OCI-M2 (cell line): ENCODE measurements around the gene SKA3.
"Not testable (repeated sequence)": the region's sequence is repeated elsewhere in the genome, so short reads cannot be mapped to it uniquely, and the experiment has no call there.

Experiments used
- DNase-seq: peaks from one replicate; lab custom pipeline; 2025; ENCODE audit not compliant: unreplicated experiment; lab: John Stamatoyannopoulos, UW

The SKA3 gene

DNA sequence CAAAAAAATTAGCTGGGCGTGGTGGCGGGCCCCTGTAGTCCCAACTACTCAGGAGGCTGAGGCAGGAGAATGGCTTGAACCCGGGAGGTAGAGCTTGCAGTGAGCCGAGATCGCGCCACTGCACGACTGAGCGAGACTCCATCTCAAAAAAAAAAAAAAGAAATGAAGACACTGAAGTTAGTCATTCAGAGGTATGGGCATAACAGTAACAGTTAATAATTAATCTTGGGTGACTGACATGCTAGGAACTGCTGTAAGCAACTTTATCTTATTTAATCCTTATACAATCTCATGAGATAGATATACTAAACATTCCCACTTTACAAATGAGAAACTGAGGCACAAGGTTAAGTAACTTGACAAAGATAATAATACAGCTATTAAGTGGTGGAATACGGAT is 4.9 kb downstream of the SKA3 start:
- no peak for DNase-seq

DNA sequence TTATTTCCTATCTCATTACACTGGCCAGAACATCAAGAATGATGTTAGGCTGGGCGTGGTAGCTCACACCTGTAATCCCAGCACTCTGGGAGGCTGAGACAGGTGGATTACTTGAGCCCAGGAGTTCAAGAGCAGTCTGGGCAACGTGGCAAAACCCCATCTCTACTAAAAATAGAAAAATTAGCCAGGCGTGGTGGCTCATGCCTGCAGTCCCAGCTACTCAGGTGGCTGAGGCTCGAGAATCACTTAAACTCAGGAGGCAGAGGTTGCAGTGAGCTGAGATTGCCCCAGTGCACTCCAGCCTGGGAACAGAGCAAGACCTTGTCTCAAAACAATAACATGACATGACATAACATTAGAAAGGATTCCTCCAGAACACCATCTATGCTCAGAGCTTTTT is 10.7 kb downstream of the SKA3 start:
- DNase-seq: not testable (repeated sequence)

DNA sequence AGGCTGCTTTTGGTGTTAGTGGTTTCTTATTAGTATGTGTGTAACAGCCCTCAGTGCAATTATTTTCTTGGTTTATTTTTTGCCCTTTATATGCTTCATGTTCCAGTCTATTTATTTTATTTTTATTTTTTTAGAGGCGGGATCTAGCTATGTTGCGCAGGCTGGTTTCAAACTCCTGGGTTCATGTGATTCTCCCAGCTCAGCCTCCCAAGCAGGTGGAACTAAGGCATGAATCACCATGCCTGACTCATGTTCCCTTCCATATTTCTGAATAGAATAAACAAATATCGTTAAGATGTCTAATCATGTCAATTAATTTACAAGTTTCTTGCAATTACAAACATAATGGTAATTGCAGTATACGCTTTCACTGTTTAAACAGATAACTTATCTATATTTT is 11.7 kb downstream of the SKA3 start:
- DNase-seq: no peak

DNA sequence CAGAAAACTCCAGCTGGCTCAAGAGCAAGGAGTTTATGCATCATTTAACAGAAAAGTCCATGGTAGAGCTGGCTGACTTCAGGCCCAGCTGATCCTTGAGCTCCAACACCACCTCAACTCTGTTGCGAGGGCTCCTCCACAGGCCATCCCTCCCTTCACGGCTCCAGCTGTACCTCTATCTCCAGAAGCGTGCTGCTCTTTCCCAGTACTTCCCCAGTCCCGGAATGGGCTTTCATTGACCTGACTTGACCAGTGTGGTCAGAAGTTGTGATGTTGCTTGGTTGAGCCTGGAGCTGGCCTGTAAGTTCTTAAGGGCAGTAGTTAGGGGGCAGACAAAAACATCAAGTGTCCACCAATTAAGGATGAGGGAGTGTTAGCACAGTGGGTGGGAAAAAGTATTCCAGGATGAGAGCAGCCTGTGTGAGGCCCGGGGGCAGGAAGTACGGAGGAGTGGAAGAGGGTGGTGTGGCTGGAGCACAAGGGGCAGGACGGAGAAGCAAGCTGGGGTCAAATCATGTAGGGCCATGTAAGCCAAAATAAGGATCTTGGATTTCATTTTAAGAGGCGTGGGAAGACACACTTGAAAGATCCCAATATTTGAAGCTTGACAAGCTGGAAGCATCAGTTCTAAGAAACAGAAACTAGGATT is 24.0 kb downstream of the SKA3 start:
- no peak for DNase-seq

DNA sequence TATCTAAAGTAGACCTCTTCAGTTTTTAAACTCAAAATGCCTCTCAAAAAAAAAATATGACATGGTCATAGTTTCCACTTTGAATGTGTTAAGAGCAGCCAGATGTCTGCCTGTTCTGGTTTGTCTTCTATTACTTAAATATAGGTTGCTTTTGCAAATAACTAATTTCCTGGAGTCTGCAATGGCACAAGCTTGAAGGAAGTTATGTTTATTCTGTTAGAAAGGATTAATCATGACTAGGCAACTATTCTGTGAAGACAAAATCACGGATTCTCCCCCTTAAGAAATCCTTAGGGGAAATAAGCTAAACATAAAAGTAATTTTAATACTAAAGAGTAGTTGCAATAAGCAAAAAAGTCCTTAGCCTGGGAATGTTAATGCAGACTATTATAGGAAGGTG is 26.3 kb downstream of the SKA3 start:
- no peak for DNase-seq

DNA sequence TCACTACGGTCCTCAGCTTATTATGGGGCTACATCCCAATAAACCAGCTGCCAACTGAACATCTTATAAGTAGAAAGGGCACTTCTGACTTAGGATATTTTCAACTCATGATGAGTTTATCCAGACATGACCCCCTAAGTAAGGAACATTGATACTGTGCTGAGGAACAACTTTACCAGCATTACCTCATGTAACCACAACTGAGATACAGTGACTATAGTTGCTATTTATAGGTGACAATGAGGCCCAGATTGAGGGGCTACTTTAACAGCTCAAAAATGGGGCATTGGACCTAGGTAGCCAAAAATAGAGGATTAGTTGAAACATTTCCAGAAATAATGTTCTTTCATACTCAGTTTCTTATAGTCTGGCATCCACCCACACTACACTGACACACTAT is 26.8 kb downstream of the SKA3 start:
- no peak for DNase-seq

DNA sequence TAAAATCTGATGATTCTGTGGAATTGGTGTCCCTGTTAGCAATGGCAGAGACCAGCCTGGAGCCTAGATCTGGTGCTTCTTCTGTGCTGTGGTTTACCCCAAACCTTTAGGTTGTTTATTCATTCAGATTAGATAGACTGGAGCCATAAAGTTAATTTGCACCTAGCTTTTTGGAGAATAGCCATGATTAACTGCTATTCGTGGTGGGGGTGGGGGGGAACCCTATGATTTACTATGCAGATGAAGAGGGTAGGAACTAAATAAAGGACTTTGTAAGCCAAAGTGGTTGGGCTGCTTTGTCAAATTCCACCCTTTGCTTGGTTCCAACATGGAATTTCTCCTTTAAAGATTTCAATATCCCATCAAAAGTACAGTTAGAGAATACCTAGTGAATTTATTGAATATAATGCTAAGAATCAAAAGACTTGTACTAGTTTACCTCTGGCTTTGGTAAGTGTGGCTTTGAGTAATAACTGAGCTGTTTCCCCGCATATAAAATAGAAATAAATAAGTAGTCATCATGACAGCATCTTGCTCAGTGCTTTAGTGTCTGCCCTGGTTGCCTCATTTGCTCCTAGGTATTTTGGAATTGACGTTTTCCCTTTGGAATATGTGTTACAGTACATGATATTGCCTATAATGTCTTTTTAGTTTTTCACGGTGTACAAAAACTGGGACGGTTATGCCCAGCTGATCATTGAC is 27.6 kb downstream of the SKA3 start:
- no peak for DNase-seq

DNA sequence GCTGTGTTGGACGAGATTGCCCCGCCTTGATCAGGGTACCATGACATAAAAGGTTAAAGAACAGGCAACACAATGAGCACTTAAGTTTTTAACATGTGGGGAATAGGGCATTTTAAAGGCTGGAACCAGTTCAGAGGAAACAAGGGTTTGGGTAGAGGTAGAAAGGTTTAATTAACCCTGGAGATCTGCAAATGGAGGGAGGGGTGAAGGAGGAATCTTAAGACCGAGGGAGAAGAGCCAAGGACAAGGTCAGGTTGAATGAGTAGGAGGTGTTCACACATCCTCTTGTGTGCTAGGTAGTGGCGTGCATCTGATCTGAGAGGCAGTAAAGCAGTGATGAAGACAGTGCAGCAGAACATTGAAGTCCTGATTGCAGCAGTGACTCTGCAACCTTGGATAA is 28.5 kb downstream of the SKA3 start:
- DNase-seq: no peak

DNA sequence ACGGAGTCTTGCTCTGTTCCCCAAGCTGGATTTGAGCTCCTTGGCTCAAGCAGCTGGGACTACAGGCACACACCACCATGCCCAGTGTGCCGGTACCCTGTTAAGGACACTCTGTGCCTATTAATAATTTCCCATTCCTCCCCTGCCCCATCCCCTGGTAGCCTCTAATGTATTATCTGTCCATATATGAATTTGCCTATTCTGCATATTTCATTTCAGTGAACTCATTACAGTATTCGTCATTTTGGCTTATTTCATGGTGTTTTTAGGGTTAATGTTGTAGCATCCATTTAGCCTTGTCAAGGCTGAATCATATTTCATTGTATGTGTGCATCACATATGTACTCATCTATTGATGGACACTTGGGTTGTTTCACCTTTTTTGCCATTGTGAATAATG is 33.6 kb downstream of the SKA3 start:
- DNase-seq: no peak

DNA sequence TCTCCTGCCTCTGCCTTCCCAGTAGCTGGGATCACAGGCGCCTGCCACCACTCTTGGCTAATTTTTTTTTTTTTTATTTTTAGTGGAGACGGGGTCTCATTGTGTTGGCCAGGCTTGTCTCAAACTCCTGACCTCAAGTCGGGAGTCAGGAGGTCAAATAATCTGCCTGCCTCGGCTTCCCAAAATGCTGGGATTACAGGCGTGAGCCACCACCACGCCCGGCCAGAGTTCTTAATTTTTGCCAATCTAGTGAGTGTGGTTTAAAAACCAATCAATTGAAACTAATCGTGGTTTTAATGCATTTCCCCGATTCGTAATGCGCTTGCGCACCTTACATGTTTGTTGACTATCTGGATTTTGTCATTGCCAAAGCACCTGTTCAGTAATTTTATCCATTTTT is 37.0 kb downstream of the SKA3 start:
- no peak for DNase-seq

DNA sequence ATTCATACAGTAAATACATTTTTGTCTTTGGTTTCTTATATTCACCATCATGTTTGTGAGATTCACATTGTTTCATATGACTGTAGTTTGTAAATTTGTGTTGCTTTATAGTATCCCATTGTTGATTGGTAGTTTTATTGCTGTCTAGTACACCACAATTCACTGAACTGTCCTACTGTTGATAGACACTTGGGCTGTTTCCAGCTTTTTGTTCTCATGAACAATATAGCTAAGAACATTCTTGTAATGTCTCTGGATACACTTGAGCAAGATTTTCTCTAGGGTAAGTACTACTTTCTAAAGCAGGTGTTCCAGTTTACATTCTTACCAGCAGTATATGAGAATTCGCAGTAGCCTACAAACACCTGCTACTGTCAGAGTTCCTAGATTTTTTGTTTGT is 37.8 kb downstream of the SKA3 start:
- DNase-seq: no peak

DNA sequence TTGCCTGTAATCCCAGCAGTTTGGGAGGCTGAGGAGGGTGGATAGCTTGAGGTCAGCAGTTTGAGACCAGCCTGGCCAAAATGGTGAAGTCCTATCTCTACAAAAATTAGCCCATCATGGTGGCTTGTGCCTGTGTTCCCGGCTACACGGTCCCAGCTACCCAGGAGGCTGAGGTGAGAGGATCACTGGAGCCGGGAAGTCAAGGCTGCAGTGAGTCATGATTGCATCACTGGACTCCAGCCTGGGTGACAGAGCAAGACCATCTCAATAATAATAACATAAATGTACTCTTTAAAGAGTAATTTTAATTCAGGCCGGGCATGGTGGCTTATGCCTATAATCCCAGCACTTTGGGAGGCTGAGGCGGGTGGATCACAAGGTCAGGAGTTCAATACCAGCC is 38.7 kb downstream of the SKA3 start:
- DNase-seq: no peak

DNA sequence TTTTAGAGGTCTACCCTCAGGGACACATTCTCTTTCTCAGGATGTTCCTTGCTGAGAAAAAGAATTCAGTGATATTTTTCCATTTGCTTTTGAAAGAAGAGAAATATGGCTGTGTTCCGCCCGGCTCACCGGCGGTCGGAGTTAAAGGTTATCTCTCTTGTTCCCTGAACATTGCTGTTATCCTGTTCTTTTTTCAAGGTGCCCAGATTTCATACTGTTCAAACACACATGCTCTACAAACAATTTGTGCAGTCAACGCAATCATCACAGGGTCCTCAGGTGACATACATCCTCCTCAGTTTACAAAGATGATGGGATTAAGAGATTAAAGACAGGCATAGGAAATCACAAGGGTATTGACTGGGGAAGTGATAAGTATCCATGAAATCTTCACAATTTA is 40.5 kb downstream of the SKA3 start:
- not testable (repeated sequence) for DNase-seq

DNA sequence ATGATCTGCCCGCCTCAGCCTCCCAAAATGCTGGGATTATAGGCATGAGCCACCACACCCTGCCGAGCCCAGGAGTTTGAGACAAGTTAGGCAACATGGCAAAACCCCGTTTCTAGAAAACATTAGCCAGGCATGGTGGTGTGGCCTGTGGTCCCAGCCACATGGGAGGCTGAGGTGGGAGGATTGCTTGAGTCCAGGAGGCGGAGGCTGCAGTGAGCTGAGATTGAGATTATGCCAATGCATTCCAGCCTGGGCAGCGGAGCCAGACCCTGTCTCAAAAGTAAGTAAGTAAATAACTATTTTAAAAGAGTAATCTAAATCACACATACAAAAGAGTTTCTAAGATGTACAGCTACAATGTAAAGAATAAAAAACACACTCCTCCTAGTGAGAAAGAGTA is 41.9 kb downstream of the SKA3 start:
- DNase-seq: no peak

DNA sequence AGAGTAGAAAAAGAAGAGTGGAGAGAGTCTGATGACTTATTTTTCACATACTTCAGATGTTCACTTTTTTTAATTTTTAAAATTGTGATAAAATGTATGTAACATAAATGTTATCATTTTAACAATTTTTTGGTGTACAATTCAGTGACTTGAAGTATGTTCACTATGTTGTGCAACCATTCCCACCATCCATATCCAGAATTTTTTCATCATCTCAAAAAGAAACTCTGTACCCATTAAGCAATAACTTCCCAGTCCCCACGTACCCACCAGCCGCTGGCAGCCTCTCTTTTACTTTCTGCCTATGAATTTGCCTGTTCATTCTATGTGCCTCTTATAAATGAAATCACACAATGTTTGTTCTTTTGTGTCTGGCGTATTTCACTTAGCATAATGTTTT is 43.3 kb downstream of the SKA3 start:
- DNase-seq: no peak

DNA sequence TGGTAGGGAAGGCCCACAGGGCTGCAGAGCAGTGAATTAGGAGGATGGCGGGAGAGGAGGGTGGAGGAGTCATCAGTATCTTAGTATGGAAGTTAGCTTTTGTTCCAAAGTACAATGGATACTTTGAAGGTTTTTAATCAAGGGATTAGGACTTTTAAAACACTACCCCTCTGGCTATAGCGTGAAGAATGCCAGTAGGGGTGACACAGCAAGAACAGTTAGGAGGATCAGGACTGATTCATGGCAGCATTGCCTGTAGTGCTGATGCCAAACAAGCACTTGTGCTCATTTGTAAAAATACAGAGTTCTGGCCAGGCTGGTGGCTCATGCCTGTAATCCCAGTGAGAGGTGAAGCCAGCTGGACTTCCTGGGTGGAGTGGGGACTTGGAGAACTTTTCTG is 46.2 kb downstream of the SKA3 start:
- DNase-seq: no peak

DNA sequence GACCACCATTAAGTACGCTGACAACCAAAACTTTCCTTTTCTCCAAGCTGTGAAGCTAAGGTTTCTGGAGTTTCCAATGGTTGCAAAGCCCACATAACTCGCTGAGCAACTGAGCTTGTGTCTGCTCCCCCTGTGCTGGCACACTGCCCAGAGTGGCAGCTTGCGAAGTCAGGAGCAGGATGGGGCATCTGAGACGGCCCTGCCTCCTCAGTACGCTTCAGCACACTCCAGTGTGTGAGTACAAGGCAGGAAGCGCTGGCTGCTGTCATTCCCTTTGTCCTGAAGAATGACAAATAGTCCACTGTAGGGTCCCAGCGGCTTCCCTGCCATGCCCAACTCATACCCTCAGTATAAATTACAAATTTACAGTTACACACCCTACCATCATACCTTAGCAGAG is 51.5 kb downstream of the SKA3 start:
- DNase-seq: no peak

DNA sequence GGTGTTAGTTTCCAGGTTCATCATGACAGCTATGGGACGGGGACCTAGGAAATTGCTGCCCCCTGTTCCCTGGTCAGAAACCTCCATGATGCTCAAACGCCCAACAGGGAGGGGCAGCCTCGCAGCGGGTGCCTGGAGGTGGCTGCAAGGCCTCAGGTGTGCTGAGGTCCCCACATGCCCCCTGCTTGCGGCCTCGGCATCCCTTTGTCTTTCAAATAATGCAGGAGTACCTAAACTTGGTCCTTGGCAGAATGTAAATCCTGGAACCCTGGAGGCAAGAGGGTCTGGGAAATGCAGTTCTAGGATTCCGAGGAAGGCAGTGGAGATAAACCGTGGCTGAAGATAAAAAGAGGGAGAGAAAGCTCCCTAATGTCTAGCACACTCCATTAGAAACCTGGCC is 52.4 kb downstream of the SKA3 start:
- no peak for DNase-seq

DNA sequence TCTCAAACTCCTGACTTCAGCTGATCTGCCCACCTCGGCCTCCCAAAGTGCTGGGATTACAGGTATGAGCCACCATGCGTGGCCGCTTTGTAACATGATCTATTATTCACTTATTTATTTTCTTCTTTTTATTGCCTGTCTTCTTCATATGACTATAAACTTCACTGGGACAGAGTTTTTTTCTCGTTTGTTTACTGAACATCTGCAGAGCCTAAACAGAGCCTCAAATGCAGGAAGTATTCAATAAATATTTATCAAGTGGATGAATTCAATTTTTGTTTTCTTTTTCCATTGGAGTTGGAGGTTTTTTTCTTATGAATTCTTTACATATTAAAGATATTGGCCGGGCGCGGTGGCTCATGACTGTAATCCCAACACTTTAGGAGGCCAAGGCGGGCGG is 54.7 kb downstream of the SKA3 start:
- no peak for DNase-seq

DNA sequence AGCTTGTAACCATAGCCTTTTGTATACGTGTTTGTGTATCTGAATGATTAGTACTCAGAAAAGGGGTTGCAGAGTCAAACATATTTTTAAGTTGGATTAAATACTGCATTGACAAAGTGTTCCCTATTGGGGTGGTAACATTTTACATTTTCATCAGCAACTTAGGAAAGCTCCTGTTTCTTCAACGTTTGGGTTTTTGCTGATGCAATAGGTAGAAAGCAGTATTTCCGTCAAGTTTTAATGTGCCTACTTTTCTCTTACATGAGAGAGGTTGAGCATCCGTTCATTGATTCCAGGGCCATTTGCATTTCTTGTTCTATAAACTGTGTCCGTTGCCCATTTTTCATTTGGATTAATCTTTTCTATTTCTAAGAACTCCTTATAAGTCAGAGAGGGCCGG is 56.2 kb downstream of the SKA3 start:
- no peak for DNase-seq

DNA sequence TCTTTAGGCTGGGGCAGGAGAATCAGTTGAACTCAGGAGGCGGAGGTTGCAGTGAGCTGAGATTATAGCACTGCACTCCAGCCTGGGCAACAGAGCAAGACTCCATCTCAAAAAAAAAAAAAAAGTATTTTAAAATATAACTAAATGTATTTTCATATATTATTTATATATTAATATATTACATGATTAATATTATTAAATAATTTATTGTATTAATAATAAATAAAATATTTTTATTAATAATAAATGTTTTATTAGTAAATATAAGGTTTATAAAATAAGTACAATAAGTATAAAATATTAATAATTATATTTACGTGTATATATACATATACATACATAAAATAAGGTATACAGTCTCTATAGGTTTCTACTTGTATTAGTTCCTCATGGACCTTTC is 56.8 kb downstream of the SKA3 start:
- DNase-seq: no peak

DNA sequence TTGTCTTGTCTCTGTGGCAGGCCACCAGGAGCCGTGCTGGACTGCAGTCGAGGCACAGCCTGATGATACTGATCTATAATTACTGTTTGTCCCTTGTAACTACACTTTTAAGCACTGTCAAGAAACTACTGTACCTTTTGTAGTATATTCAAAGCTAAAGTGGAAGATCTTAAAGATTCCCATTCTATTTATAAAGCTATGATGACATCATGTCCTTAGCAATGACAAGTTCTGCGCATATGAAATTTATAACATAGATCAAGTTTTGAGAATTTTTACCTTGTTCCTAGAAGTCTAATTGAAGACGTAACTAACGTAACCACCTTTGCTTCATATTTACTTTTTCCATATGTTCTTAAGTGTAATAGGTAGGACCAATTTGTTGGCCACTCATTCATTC is 58.2 kb downstream of the SKA3 start:
- no peak for DNase-seq

DNA sequence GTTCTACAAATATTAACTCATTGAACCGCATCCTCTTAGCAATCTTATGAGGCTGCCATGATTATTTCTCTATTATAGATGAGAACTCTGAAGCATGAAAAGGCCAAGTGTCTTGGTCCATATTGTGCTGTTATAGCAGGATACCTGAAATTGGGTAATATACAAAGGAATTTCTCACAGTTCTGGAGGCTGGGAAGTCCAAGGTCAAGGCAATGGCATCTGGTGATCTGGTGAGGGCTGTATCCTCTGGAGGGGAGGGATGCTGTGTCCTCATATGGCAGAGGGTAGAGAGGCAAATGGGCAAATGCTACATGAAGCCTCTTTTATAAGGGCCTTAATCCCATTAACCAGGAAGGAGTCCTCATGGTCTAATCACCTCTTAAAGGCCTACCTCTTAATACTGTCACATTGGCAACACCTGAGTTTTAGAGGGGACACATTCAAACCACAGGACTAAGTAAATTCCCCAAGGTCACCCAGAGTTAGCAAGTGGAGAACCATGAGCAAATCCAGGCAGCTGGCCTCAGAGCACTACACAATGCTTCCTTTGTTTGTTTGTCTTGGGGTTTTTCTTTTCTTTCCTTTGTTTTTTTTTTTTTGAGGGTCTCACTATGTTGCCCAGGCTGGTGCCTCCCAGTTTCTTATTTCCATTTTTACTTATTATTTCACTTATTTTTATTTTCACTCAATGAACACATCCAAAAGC is 59.1 kb downstream of the SKA3 start:
- no peak for DNase-seq
